Measurements from ENCODE around the gene KRT86. TPM values are rescaled to one million over a fixed set of nuclear protein-coding genes. Genes with fewer than 3 reads are reported as not detected.

The KRT86 gene
- total and polyA plus RNA-seq, 9 of the 15 experiments (the other 6 are each of a cell fraction or from before 2014, with no cell fraction given), result not detected

DNA sequence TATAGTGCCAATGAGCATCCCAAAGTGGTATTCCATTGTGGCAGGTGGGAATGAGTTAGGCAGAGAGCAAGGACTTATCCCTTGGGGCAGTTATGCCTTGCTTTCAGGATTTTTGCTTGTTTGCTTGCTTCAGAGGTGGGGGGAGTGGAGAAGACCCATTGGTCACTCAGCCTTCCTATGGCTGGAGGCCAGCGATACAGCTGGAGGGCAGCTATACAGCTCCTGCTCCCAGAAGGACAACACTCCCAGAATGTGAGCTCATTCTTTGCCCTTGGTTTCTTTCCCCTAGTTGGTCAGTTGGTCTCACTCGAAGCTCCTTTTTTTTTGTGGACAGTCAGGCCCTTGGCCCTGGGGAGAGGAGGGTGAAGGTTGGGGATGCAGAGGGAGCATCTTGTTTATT, 32.3 kb downstream of the KRT86 start:
- ATAC-seq, result no peak
- TF ChIP-seq, protein P1, sequence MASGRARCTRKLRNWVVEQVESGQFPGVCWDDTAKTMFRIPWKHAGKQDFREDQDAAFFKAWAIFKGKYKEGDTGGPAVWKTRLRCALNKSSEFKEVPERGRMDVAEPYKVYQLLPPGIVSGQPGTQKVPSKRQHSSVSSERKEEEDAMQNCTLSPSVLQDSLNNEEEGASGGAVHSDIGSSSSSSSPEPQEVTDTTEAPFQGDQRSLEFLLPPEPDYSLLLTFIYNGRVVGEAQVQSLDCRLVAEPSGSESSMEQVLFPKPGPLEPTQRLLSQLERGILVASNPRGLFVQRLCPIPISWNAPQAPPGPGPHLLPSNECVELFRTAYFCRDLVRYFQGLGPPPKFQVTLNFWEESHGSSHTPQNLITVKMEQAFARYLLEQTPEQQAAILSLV (tag; IDR thresholded peaks at IDR 0.05), result no peak
- no peak for TF ChIP-seq MCM2 (IDR thresholded peaks at IDR 0.05; ENCODE audit: low read depth)
- TF ChIP-seq KDM1A (IDR thresholded peaks at IDR 0.05), result no peak
- TF ChIP-seq ZBTB7A (IDR thresholded peaks at IDR 0.05; ENCODE audit: borderline replicate concordance, control insufficient read depth, low read depth, low read length), result no peak
- no peak for TF ChIP-seq C11orf30 (IDR thresholded peaks at IDR 0.05; ENCODE audit: low read depth)
- TF ChIP-seq MCM7 (IDR thresholded peaks at IDR 0.05), result no peak
- no peak for TF ChIP-seq ZNF174 (CRISPR knock-in tag; IDR thresholded peaks at IDR 0.05)
- no peak for TF ChIP-seq GTF2A2 (tag; IDR thresholded peaks at IDR 0.05)
- TF ChIP-seq, protein P2, sequence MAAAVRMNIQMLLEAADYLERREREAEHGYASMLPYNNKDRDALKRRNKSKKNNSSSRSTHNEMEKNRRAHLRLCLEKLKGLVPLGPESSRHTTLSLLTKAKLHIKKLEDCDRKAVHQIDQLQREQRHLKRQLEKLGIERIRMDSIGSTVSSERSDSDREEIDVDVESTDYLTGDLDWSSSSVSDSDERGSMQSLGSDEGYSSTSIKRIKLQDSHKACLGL (CRISPR knock-in tag; IDR thresholded peaks at IDR 0.05; ENCODE audit: borderline replicate concordance, poor library complexity, severe bottlenecking), result no peak
- no peak for TF ChIP-seq KLF6 (CRISPR knock-in tag; IDR thresholded peaks at IDR 0.05; ENCODE audit: borderline replicate concordance)
- no peak for TF ChIP-seq ZNF79 (CRISPR knock-in tag; IDR thresholded peaks at IDR 0.05; ENCODE audit: low read depth)
- no peak for TF ChIP-seq ZNF695 (CRISPR knock-in tag; IDR thresholded peaks at IDR 0.05)
- TF ChIP-seq HOXB6 (CRISPR knock-in tag; IDR thresholded peaks at IDR 0.05; ENCODE audit: borderline replicate concordance), result no peak
- no peak for TF ChIP-seq TEAD2 (tag; IDR thresholded peaks at IDR 0.05)
- TF ChIP-seq, protein P3, sequence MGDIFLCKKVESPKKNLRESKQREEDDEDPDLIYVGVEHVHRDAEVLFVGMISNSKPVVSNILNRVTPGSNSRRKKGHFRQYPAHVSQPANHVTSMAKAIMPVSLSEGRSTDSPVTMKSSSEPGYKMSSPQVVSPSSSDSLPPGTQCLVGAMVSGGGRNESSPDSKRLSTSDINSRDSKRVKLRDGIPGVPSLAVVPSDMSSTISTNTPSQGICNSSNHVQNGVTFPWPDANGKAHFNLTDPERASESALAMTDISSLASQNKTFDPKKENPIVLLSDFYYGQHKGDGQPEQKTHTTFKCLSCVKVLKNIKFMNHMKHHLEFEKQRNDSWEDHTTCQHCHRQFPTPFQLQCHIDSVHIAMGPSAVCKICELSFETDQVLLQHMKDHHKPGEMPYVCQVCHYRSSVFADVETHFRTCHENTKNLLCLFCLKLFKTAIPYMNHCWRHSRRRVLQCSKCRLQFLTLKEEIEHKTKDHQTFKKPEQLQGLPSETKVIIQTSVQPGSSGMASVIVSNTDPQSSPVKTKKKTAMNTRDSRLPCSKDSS (IDR thresholded peaks at IDR 0.05; ENCODE audit: low read depth, partially characterized antibody), result no peak
- TF ChIP-seq XRCC4 (IDR thresholded peaks at IDR 0.05; ENCODE audit: extremely low read depth, insufficient read depth, insufficient read length), result no peak
- TF ChIP-seq PHB2 (IDR thresholded peaks at IDR 0.05; ENCODE audit: low read depth), result no peak
- no peak overlapping the region for H3K9ac ChIP-seq (ENCODE audit: insufficient read depth in 1 of 2, low read depth in 2 of 2, low read length in 2 of 2)
- no peaks in the 10 kb centered on the region for H3K36me3 ChIP-seq (ENCODE audit: control insufficient read depth, insufficient read depth, low read length)
- BruUV-seq (replicated peaks), result no TSS peak
- intact Hi-C loops (cut with micrococcal nuclease) (no loop called here), in situ Hi-C loops (cut with MboI) (no loop called here)
- no peak for FAIRE-seq
- no peak for DNase-seq (ENCODE audit: extremely low read depth in 1 of 4, low spot score in 3 of 4)
- H3K4me3 ChIP-seq, result no peak overlapping the region
- no peak overlapping the region for H2AFZ ChIP-seq (ENCODE audit: low read depth, low read length)
- H3K9me1 ChIP-seq (ENCODE audit: control insufficient read depth, insufficient read depth, low read length), result no peaks in the 10 kb centered on the region
- no peaks in the 10 kb centered on the region; the same call in 1 of the 2 replicates for H4K20me1 ChIP-seq (replicated peaks; ENCODE audit: control insufficient read depth, insufficient read depth, low read length)
- H3K4me1 ChIP-seq (replicated peaks in 1 of 2; ENCODE audit: control insufficient read depth in 2 of 2, insufficient read depth in 2 of 2, low read length in 2 of 2), result peaks cover 0 to 8% of the 10 kb centered on the region in 2 experiments; a peak in 2 of 5 replicates
- peaks cover 13 to 35% of the 10 kb centered on the region in 2 experiments; a peak in 4 of 5 replicates for H3K27me3 ChIP-seq (ENCODE audit: control insufficient read depth in 2 of 2, insufficient read depth in 2 of 2, low read length in 2 of 2)
- no peak overlapping the region for H3K27ac ChIP-seq (ENCODE audit: extremely low read depth, low read depth, low read length)
- ChIA-PET CTCF (ENCODE audit: low intra/inter-chr PET ratio) (no interaction called here), POLR2A (interaction anchor here (0.6 kb wide), 1 partner anchor 589 kb away, joined by 4 read pairs; no protein-coding TSS in a partner anchor)
- 0% methylated on average over 2 of the region's 2 CpGs for WGBS (ENCODE audit: insufficient coverage, low coverage, missing lambda C conversion rate)
- no peaks in the 10 kb centered on the region for H3K9me3 ChIP-seq (replicated peaks; ENCODE audit: control insufficient read depth, insufficient read depth, low read depth, low read length)
- H3K4me2 ChIP-seq (ENCODE audit: insufficient read depth, low read length), result no peak overlapping the region
- H3K79me2 ChIP-seq (ENCODE audit: control insufficient read depth, insufficient read depth, low read length), result no peaks in the 10 kb centered on the region
